ENCODE data around the gene PTRHD1.

GRCh38 chr2:24837996-24838513 lies 44.9 kb upstream of the PTRHD1 start:
- no peak for TF ChIP-seq CTCF (IDR thresholded peaks at IDR 0.05)
- TF ChIP-seq POLR2A (IDR thresholded peaks at IDR 0.05) = no peak
- no peak for TF ChIP-seq POLR2AphosphoS5 (IDR thresholded peaks at IDR 0.05)
- no peak for TF ChIP-seq EP300 (IDR thresholded peaks at IDR 0.05)
